NCI-H2081 (cell line): ENCODE data around the gene SPTLC1.
"Not testable (repeated sequence)": the region's sequence is repeated elsewhere in the genome, so short reads cannot be mapped to it uniquely, and the experiment has no call there.

Source experiments
- DNase-seq, 2 experiments: peaks; one replicate each; lab custom pipeline; 2025; lab: John Stamatoyannopoulos, UW

SPTLC1 gene

DNA sequence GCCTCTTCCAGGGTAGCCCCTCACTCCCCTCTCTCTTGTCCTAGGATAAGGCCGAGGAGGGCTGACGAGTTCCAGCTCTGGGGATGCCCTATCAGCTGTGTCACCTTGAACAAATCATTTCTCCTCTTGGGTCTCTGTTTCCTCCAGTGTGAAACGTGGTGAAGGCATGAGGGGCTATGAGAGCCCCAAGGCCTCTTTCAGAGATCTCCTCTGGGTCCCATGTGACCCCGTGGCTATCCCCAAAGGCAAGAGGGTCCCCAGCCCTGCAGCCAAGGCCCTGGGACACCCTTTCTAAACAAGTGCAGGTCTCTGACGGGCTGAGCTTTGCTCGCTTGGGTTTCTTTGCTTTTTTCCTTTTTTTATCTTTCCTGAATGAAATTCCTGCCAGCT is 25.5 kb upstream of the SPTLC1 start:
- no peak for DNase-seq

DNA sequence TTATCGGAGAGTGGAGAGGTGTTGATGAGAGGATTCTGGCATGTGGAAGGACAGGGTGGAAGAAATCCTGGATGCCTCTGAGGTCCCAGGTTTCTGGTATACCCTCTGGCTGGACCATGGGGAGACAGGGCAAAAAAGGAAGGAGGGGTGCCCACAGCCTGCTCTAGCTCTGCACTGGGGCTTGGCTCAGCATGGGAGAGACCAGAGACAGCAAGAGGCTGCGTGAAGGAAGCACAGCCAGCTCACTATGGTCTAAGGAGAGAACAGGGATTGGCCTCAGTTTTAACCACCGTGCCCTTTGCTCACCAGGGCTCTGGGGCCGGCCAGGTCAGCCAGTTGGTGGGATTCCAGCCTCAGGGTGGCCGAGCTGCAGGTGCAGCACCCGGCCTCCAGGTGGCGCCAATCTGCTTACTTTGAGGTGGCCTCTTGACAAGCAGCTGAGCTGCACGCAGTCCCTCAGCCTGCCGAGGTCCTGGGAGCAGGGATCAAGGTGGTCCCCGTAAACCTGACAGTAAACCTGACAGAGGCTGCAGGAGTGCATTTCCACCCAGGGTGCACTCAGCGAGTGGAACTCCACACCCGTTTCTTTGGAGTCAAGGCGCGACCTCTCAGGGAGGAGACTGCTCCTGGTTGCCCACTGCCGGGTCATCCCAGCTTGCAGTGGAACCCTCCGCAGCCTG is 25.0 kb upstream of the SPTLC1 start:
- DNase-seq, result peak; percentile 58 to 59

DNA sequence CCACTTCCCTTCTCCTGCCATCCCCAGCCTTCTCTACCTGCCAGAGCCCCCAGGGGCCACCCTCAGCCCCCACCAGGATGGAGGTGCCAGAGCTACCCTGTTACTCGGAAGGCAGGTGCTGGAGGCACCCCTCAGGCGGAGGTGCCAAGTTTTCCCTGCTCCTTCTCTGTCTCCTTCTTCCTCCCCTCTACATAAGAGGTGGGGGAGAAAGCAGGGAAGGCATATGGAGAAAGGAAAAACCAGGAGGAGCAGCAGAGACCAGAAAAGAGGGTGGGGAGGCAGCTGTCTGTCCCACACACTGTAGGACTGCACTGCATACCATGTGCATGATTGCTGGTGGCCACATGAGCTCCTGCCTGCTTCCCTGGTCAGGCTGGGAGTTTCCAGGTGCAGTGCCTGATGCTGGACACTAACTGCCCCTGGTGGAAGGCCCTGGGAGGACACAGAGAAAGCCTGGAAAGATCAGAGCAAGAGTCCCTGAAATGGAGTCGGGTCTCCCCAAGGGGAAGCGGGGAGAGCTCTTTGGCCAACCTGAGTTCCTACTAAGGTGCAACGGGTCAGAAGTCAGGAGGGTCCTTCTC is 23.8 kb upstream of the SPTLC1 start:
- DNase-seq, result not testable (repeated sequence)

DNA sequence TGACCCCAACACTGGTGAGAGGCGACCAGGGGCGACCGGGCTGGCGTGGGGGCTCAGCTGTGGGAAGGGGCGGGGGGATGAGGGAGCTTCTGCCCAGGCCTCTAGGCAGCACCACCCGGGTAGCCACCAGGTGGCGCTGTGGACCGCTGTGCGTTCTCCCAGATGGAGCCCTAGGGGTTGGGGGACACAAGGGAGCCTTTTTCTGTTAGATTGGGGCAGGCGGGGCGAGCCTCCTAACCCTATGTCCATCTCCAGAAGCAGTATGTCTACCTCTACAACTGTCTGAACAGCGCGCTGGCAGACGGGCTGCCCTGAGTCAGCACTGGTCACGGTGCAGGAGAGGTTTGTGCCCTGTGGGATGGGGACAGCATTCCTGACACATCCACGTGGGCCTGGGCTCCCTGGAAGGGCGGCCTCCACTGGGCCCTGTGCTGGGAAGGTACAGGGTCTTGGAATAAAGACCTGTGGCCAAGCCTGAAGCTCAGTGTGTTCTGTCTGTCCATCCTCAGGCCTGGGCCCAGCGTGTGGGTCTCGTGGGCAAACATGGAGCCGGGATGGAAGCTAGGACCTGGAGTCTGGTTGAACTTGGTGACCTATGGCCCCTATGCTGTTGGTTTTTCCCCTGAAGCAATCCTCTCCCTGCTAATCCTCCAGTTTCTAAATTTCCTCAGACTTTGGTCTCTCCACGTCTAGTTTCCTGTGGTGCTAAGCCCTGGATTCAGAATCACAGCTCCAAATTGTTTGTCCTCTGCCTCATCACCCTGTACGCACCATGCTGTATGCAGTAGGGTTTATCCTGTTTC is 23.1 kb upstream of the SPTLC1 start:
- DNase-seq, result peak; percentile 63 to 76

DNA sequence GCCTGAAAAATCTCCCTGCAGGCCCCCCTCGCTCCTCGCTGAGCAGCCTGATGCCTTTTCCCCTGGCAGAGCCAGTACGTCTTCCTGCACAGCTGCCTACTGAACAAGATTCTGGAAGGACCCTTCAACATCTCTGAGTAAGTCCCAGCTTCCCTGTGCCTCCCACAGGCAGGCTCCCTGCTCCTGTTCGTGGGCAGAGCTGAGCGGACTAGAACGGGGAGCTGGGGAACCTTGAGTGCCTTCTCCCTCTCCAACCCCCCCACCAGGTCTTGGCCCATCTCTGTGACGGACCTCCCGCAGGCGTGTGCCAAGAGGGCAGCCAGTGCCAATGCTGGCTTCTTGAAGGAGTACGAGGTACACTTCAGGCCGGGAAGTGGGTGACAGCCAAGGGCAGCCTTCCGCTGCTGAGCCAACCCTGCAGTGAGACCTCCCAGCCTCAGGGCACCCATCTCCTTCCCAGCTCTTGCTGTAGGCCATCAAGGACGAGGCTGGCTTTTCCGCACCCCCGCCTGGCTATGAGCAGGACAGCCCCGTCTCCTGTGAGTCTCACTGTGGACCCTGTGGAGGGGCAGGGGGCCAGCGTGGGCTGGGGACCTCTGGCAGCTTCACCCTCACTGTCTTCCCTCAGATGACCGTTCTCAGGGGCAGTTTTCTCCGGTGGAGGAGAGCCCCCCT is 21.1 kb upstream of the SPTLC1 start:
- DNase-seq, result no peak

DNA sequence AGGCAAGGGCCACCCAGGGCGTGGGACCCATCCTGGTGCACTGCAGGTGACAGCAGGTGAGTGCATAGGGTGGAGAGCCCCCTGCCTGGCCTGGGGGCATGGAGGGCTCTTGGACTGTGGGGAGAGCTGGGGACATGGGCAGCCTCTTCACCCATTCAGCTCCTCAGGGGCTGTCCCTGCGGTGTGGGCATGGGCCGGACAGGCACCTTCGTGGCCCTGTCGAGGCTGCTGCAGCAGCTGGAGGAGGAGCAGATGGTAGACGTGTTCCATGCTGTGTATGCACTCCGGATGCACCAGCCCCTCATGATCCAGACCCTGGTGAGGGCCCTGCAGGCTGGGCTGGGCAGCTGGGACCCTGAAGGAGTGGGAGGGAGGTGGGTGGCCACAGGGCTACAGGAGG is 20.4 kb upstream of the SPTLC1 start:
- no peak for DNase-seq

DNA sequence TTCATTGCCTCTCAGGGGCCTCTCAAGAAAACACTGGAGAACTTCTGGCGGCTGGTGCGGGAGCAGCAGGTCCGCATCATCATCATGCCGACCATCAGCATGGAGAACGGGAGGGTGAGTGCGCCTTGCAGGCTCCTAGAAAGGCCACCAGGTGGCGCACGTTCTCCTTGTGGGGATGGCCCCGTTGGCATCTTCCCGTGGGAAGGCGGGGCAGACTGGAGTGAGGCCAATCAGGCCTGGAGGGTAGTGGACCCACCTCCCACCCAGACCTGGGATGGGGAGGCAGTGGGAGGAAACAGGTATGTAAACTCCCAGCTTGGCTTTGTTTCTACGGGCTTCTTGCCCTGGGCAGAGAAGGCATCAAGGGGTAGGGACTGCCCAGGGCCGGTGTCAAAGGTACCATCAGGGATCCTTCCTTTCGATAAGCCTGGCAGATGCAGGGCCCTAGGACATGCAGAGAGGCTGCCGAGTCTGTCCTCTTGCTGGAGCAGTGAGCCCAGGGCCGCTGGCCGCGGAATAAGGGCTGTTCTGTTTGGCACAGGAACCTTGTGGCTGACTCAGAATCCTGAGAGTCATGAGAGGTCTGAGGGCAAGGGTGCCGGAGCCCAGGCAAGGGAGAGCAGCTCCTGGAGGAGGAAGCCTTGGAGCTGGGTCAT is 18.9 kb upstream of the SPTLC1 start:
- peak; percentile 84 for DNase-seq

DNA sequence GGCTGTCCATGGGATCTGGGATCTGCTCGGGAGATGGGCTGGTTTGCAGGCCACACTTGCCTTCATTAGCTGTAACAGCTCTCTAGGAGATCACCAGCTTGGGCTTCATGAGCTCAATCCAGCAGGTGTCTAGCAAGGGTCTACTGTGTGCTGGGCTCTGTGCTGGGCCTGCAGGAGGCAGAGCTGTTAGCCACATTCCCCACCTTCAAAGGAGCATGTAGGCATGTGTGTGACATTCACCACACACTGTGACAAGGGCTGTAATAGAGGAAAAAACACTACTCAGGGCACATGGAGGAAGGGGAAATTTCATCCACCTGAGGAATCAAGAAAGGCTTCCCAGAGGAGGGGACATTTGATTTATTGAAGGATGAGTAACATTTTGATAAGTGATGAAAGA is 17.7 kb upstream of the SPTLC1 start:
- not testable (repeated sequence) for DNase-seq

DNA sequence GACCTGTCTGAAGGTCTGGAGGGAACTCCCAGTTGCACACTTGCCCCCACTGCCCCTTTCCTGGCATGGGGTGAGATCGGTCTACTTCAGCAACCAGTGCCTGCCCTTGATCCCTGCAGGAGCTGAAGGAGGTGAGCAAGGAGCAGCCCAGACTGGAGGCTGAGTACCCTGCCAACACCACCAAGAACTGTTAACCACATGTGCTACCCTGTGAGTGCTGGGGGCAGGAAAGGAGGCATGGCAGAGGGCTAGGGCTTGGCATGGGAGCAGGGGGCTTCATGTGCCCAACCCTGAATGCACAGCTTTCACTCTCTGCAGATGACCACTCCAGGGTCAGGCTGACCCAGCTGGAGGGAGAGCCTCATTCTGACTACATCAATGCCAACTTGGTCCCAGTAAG is 17.3 kb upstream of the SPTLC1 start:
- no peak for DNase-seq

DNA sequence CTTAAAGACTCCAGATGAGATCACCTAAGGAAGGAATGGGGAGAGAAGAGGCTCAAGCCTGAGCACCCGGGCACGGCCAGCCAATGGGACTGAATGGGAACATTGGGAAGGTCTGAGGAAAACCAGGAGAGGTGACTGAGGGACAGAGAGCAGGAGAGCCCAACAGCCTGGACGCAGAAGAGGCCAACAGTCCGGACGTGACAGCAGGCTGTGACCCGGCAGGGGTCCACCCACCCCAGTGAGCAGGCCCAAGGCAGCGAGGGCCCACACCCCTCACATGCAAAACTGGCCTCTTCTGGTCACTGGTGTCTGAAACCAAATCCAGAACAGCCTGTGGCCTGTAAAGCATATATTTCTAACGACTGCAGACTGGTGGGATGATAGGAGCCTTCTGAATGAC is 7.6 kb upstream of the SPTLC1 start:
- DNase-seq, result no peak

DNA sequence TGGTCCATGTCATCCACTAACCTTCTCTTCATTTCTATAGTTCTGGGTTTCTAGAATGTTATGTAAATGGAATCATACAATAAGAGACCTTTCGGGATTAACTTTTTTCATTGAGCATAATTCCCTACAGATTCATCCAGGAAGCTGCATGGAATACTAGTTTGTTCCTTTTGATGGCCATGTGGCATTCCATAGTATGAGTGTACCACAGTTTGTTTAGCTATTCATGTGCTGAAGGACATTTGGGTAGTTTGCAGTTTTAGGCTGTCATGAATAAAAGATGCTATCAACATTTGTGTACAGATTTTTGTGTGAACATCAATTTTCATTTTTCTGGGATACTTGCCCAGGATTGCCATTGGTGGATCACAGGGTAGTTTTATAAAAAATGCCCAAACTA is 6.8 kb upstream of the SPTLC1 start:
- no peak for DNase-seq

DNA sequence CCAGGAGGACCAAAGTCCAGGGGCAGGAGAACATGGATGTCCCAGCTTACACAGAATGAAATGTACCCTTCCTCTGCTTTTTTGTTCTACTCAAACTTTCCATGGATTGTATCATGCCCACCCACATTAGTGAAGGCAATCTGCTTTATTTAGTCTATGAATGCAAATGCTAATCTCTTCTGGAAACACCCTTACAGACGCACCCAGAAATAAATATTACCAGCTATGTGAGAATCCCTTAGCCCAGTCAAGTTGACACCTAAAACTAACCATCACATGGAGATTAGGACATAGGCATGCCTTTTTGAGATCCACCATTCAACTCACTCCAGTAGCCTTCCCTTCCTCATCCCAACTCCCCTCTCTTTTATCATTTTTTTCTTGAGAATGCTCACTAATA is 6.1 kb upstream of the SPTLC1 start:
- no peak for DNase-seq

DNA sequence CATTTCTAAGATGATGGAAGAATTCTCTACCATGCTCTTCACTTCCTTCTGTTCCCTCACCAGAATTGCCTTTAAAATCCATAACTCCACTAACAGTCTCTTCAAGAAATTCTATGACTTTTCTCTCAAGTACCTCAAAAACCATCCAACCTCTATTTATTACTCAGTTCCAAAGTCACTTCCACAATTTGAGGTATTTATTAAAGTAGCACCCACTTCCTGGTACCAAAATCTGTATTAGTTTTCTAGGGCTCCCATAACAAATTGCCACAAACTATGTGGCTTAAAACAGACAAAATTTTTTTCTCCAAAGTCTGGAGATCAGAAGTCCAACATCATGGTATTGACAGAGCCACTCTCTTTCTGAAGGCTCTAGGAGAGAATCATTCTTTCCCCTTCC is 4.9 kb upstream of the SPTLC1 start:
- no peak for DNase-seq

DNA sequence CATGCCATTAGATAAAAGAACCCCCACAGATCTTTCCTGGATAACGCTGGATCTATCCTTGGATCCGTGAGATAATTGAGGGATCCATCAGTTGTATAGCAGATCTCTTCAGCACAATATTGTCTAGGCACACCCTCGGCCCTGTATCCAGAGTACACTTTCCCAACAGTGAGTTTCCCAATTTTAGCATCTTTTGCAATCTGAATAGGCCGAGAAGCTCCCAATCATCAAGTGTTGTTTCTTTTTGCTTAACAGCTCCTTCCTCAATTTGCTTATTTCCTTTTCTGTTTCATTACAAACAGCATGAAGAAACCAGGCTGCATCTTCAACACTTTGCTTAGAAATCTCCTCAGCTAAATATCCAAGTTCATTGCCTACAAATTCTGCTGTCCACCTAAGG is 4.4 kb upstream of the SPTLC1 start:
- DNase-seq, result no peak

DNA sequence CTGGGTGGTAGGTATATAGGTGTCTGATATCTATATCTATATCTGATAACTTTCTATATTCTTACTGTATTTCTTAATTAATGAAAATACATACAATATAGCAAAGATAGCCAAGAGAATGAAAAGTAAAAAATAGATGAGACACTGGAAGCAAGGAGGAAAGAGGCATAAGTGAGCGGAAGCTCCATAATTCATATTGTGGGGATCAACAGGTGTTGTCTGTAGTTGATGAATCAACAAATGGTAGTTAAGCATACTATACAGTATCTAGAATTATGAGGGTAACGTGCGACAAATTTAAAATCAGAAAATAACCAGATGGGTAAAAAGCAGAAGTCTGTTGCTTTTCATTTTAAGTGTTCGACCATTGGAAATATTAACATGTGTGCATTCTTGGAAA is 7.1 kb downstream of the SPTLC1 start:
- DNase-seq, result no peak

DNA sequence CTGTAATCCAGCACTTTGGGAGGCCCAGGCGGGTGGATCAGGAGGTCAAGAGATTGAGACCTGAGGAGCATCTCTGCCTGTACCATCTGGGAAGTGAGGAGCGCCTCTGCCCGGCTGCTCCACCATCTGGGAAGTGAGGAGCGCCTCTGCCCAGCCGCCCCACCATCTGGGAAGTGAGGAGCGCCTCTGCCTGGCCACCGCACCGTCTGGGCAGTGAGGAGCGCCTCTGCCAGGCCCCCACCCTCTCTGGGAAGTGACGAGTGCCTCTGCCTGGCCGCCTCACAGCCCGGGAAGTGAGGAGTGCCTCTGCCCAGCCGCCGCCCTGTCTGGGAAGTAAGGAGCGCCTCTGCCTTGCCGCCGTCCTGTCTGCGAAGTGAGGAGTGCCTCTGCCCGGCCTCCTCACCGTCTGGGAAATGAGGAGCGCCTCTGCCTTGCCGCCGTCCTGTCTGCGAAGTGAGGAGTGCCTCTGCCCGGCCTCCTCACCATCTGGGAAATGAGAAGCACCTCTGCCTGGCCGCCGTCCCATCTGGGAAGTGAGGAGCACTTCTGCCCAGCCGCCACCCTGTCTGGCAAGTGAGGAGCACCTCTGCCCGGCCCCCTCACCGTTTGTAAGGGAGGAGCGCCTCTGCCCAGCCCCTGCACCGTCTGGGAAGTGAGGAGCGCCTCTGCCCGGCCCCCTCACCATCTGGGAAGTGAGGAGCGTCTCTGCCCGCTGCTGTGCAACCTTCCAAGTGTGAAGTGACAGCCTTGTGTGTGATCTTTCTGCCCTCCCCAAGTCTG is 9.6 kb downstream of the SPTLC1 start:
- not testable (repeated sequence) for DNase-seq

DNA sequence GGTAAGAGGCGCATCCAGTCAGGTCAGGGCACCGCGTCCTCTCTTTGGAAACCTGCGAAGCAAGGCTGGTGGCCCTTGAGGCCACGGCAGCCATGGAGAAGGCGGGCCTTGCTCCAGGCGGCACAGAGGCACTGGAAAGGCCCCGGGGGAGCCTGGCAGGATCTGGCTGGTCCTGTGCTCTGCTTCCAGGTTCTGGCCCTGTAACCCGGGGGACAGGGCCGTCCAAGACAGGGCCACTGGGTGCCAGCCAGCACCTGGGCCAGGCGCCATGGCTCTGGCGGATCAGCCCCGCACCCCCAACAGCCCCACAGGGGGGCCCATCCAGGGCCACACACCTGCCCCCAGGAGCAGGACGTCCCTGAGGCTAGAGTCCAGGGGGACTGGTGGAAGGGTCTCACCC is 11.6 kb downstream of the SPTLC1 start:
- not testable (repeated sequence) for DNase-seq

DNA sequence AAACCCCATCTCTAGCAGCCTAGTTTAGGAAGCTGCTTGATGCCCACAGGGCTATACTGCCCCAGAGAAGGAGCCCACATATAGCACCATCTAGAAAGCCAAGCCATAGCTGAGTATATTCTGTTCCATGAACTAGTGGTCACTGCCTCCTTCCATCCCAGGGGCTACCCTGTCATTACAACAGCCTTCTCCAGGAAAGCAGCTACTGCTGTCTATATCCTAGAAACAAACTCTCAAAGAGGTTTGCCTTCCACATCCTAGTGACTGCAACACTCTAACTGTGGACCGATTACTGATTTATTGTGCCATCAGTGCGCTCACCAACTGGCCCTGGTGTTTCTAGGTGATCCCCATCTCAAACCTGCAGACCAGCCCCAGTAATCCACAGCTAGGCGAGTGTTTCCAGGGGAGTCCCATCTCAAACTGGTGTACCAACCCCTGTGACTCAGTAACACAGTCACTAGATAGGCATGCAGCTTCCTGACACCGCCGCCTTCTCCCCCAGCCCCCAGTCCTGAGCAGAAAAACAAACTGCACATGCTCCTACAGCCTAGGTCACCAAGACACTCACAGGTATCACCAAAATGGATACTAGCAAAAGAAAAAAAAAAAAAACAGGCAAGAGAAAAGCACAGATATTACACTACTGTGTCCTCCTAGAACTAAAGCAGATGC is 14.8 kb downstream of the SPTLC1 start:
- DNase-seq, result no peak

DNA sequence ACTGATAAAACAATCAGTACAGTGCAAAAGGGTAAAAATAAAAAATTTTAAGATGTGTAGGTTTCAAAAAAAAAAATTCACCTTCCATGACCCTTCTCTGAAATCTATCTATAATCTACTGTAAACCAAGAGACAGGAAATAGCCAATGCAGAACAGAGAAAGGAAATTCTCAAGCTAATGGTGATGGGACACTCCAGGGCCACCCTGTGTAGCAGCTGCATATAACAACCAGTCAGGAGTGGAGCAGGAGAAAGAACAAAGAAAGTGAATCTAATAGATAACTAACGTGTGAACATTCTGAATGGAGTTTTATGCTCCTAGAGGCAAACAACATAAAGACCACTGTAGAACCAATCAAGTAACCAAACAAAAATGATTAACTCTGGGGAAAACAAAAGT is 16.6 kb downstream of the SPTLC1 start:
- DNase-seq, result no peak

DNA sequence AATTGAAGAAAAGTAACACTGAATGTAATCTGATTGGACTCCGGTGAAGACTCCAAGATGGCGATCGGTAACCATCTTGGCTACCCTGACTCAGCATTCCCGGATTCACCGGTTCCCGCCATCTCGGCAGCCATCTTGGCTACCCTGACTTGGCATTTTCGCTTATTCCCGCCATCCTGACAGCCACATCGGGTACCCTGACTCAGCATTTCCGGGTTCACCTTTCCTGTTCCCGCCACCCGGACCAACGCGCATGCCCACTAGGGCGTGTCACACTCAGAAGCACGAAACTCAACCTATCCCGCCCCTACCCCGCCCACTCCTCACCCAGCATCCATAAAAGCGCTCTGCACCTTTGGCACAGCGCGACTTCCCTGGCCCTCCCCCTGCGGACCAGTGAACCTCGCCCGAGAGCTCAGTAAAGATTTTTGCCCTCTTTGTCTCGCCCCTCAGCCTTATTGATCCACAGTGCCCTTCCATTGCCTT is 17.2 kb downstream of the SPTLC1 start:
- no peak for DNase-seq

DNA sequence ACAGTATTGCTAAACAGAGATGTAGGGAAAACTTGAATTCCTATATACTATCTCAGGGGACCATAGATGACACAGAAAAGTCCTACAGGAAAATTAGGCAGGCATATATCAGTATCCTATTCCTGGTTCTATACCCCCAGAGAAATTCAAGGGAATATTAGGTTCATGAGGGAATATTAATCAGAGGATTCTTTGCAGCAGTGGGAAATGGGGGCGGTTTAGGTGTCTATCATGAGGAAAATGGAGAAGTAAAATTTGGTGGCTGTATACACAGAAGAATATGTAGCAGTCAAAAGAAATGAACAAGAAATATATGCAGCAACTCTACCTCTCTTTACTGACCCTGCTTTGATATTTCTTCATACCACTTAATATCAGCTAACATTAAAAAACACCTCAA is 20.0 kb downstream of the SPTLC1 start:
- DNase-seq, result no peak
